HG02678 (cell line): ENCODE data around the gene RTKN2.

Experiments
- ATAC-seq: cut with Tn5 transposase; IDR thresholded peaks from one replicate; pipeline ENCODE4 v1.9.1; 2021; ENCODE audit warnings: mild to moderate bottlenecking, moderate library complexity; ENCODE audit not compliant: unreplicated experiment

Gene RTKN2

GRCh38 chr10:62180677-62181076 is 88.0 kb downstream of the RTKN2 start:
- ATAC-seq, result no peak

DNA sequence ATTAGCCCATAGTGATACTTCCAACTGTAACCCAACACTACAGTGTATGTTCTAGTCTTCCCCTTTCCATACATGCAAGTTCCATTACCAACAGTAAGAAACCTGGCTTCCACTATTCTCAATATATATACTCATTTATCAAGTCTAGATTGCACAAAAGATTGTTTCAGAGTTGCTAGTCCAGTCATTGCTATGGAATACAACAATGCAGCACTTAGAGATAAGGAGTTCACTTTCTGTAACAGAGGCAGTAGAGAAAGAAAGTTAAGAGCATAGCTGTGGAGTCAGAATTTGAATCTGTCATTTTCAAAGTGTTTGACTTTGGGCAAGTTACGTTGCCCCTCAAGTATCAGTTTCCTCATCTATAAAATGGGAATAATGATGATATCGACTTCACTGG is 90.1 kb downstream of the RTKN2 start:
- no peak for ATAC-seq

DNA sequence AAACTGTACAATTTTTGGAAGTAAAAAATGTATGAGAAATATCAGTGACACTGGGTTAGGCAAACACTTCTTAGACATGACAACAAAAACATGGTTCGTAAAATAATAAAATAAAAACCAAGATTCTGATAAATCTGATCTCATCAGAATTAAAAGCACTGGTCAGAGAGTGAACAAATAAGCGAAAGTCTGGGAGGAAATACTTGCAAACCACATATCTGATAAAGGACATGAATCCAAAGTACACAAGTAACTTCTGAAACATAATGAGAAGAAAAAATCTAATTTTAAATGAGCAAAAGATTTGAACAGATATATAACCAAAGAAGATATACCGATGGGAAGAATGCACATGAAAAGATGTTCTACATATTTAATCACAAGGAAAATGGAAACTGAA is 91.5 kb downstream of the RTKN2 start:
- ATAC-seq, result no peak

DNA sequence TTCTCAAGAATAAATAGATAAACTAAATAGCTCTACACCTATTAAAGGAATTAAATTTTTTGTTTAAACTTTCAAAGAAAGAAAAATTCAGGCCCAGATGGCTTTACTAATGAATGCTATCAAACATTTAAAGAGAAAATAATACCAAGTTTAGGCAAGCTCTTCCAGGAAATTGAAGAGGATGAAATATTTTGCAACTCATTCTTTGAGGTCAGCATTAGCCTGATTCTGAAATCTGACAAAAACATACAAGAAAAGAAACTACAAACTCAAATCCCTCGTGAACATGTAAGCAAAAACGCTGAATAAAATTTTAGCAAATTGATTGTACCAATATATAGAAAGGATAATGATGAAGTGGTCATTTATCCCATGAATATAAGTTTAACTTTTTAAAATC is 93.4 kb downstream of the RTKN2 start:
- ATAC-seq, result no peak

GRCh38 chr10:62172465-62172864 is 96.2 kb downstream of the RTKN2 start:
- no peak for ATAC-seq

GRCh38 chr10:62171791-62172190 is 96.9 kb downstream of the RTKN2 start:
- ATAC-seq, result no peak

GRCh38 chr10:62170732-62171131 is 97.9 kb downstream of the RTKN2 start:
- ATAC-seq, result no peak

DNA sequence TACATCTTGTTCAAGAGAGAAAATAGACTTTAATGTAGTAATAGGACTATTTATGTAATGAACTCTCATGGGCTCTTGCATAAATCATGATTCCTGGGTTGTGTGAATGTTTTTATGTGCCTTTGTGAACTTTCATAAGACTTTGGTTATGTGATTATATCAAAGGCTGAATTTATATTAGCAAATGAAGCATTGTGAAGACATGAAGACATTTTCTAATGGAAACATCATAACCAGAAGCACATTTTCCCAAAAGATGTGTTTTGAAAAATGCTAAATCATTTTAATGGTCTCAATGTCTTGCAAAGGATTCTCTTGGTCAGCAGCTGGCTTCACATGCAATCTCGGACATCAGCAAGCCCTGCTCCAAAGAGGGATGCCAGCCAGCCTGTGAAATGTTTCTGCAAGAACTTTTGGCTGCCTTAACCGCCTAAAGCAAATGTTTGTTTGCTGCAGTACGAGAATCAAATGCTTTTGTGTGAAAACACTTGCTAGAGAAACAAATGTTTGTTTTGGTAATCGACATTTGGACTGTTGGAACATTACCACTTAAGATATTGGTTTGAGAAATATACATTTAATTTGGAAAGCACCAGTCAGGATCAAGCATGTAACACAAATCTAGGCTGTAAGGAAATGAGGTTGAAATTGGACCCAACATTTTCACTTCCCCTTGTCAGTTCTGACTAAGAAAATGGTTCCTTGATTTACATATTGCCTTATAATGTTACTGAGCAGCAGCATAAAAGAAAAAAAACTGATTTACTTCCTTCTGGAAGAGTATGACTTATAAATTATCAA is 102.1 kb downstream of the RTKN2 start:
- ATAC-seq, result peak; percentile 97

GRCh38 chr10:62165803-62166202 is 102.8 kb downstream of the RTKN2 start:
- ATAC-seq, result no peak

DNA sequence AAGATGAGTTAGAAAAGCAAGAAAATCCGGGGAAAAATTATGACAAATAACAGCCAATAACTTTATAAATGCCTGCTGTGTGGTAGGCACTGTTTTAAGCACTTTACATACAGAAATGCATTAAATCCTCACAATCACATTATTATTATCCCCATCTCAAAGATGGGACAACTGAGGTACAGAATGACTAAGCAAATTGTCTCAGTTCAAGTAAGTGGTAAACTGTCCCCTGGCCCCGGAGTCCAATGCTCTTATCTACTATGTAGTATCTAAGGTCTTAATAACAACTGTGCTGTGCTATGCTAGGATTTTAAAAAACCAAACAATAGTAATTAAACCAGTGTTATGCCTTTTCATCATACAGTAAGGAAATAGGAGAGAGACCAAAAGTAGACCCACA is 105.6 kb downstream of the RTKN2 start:
- no peak for ATAC-seq

DNA sequence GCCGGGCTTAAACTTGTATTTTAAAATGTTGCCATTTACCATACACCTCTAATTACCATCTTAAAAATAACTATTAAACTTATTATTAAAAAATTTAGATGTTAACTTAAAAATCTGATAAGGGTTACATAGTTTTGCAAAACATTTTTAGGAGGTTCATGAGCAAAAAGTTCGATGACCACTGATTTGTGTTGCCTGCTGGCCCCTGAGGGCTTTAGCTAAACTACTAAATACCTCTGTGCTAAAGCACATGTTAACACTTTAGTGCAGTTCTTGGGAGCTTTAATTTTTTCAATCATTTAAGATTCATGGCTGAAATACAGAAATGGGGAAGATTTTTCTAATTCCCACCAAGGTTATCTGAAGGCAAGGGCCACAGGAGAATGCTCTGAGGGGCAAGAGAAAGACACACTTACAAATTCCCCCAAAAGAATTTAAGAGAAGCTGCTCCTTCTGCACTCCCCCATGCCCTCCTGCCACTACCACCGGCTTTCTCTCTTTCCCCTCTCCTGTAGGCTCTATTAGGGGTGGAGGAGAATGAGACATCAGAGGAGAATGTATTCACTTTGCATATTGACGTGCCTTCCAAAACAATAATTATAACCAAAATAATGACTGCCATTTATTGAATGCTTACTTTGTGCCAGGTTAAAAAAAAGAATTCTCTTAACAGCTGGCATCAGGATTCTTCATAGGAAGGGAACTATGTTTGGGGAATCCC is 106.2 kb downstream of the RTKN2 start:
- ATAC-seq, result no peak

DNA sequence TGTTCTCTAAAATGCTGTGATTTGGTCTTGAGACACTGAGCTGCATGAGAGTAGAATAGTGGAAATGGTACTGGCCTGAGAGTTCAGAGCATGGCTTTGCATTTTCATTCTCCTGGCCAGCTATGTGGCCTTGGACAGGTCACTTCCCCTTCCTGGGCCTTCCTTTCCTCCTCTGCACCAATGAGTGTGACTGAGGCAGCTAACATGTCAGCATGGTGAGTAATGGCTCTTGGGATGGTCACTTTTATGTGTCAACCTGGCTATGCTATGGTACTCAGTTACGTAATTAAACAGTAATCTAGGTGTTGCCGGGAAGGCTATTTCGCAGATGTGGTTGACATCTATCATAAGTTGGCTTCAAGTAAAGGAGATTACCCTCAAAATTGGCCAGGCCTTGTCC is 109.3 kb downstream of the RTKN2 start:
- no peak for ATAC-seq

- no peak for ATAC-seq
Observed at GRCh38 chr10:62157601-62158000, 111.0 kb downstream of the RTKN2 start.

DNA sequence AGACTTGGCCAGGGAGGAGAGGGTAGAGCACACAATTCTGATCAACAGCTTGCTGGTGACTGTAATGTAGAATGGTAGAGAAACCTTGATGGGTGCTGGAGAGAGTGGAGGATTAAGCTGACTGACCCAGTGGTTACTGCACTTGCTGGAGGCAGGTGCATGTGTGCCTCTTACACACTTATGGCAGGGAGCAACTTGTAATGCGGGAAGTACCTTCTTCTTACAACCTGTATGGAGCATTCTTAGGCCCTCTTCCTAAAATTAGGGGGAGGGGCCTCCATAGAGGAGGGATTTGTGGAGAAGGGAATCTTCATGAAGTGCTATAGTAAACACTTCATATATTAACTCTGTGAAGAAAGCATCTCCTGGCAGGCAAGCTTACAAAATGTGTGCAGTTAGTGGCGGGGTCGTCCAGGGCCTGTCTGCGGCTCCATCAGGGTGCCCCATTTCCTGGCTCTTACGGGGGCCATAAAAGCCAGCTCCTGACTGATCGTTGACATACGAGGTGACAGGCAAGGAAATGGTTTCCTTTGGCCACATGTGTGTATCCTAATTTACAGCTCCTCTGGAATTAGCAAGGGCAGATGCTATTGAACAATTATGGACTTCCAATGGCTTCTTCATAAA is 113.5 kb downstream of the RTKN2 start:
- no peak for ATAC-seq

DNA sequence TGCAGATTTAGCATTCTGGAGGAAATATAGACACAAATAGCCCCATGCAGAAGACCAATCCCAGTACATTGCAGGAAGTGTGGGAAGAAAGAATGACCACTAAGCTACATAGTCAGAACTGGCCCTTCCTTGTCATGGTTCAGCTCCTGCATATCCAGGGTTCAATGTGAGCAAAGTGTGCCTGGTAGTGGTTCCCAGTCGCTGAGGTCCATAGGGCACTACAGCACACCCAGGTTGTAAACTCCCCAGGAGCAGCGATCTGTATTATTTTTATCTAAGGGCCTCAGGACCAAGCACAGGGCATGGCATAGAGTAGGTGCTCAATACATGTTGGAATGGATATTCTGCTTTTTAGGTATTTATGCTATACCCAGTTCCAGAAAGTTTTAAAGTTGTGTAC is 114.4 kb downstream of the RTKN2 start:
- no peak for ATAC-seq

GRCh38 chr10:62153191-62153590 is 115.5 kb downstream of the RTKN2 start:
- ATAC-seq, result no peak

DNA sequence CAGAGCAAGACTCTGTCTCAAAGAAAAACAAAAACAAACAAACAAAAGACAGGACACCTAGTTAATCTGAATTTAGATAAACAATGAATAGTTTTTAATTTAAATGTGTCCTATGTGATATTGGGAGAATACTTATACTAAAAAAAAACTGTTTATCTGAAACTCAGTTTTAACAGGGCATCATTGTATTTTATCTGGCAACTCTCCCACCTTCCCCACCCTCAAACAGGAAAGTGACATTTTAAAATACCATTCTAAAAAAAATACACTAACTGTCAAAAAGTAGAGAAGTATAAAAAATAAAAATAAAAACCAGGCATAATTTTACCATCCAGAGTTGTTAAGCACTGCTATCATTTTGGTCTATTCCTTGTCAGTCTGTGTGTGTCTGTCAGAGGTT is 119.0 kb downstream of the RTKN2 start:
- no peak for ATAC-seq

DNA sequence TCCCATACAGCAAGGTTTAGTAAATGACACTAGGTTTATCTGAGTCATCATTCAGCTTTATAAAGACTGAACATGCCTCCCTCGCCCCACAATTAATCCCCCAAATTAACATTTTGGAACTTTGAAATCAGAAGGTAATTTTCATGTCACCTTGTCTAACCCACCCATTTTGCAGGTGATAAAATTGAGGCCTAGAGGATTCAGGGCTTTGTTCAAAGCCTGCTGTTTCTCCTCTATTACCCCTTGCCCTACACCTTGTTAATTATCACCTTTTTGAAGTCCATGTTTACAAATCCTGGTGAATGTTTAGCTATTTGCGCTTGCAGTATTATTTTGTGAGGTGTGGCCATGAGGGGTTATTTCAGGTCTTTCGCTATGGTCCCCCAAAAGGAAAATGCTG is 120.5 kb downstream of the RTKN2 start:
- ATAC-seq, result no peak

DNA sequence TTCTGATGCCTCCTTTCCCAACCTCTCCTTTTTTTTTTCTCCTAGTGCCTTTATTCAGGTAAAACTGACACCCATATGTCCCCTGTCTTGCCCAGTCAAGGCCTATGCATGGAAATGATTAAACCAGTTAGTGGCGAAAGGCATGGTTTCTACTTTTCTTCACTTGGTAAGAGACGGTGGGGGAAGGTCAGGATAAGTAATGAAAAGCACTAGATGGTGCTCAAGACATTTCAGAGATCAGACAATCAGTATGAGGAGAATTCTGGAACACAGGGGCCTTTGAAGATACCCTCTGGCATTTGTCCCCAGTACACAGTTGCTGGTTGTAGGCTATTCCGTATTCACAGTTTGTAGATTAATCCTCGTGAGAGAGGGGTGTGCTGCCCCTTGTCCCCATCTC is 121.2 kb downstream of the RTKN2 start:
- ATAC-seq, result no peak

GRCh38 chr10:62136931-62137330 is 131.7 kb downstream of the RTKN2 start:
- ATAC-seq, result no peak

GRCh38 chr10:62133618-62134017 is 135.0 kb downstream of the RTKN2 start:
- peak; percentile 96 for ATAC-seq
